Body of pancreas (tissue), 4 donors: ENCODE data around the gene FCN1.

ENCODE experiments used
- CTCF ChIP-seq, 7 experiments: fragments of 450-650 bp in 4 of 7; fragments of 200-600 bp in 3 of 7; sonication (generic) in 3 of 7; IDR thresholded peaks; one replicate each; pipeline ENCODE4 v1.5.1; 2016 to 2019; ENCODE audit warnings: antibody characterized with exemption in 7 of 7
- POLR2A ChIP-seq, 3 donors: fragments of 450-650 bp; IDR thresholded peaks; one replicate each; pipeline ENCODE4 v1.6.1; 2016; ENCODE audit warnings: antibody characterized with exemption in 3 of 3, mild to moderate bottlenecking in 2 of 3

GRCh38 chr9:134884492-134884891 is 33.2 kb downstream of the FCN1 start:
- TF ChIP-seq POLR2A (IDR thresholded peaks at IDR 0.05) (no peak), CTCF (IDR thresholded peaks at IDR 0.05) (no peak)
